Peyer's patch (tissue), 4 donors: ENCODE data around the gene SYT14.
"Not testable (repeated sequence)": the region's sequence is repeated elsewhere in the genome, so short reads cannot be mapped to it uniquely, and the experiment has no call there.

Experiments used
- POLR2A ChIP-seq, 2 donors: fragments of 450-650 bp; IDR thresholded peaks; one replicate each; pipeline ENCODE4 v1.5.1; 2017; ENCODE audit warnings: antibody characterized with exemption in 2 of 2, mild to moderate bottlenecking in 2 of 2, moderate library complexity in 2 of 2
- TF ChIP-seq, protein P1 (sequence below), 6 experiments: fragments of 450-650 bp in 4 of 6; fragments of 200-600 bp in 2 of 6; sonication (generic) in 1 of 6; IDR thresholded peaks; one replicate each; pipeline ENCODE4 v1.5.1; 2017 to 2019; ENCODE audit warnings: antibody characterized with exemption in 6 of 6, mild to moderate bottlenecking in 3 of 6, moderate library complexity in 1 of 6

DNA sequence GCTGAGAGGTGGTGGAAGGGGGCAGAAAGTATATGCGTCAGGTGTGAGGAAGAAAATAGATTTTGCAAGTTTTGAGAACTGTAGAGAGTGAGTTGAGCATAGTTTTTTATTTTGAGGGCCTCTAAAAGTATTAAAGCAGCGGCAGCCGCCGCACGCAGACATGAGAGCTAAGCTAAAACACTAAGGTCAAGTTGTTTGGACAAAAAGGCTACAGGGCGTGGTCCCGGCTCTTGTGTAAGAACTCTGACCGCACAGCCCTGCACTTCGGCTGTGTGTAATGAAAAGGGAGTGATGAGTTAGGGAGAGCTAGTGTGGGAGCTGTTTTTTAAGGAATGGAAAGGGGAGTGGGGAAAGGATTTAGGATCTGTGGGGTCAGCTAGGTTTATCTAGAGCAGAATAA lies 174.9 kb downstream of the SYT14 start:
- TF ChIP-seq, protein P1, sequence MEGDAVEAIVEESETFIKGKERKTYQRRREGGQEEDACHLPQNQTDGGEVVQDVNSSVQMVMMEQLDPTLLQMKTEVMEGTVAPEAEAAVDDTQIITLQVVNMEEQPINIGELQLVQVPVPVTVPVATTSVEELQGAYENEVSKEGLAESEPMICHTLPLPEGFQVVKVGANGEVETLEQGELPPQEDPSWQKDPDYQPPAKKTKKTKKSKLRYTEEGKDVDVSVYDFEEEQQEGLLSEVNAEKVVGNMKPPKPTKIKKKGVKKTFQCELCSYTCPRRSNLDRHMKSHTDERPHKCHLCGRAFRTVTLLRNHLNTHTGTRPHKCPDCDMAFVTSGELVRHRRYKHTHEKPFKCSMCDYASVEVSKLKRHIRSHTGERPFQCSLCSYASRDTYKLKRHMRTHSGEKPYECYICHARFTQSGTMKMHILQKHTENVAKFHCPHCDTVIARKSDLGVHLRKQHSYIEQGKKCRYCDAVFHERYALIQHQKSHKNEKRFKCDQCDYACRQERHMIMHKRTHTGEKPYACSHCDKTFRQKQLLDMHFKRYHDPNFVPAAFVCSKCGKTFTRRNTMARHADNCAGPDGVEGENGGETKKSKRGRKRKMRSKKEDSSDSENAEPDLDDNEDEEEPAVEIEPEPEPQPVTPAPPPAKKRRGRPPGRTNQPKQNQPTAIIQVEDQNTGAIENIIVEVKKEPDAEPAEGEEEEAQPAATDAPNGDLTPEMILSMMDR (IDR thresholded peaks at IDR 0.05) = not testable (repeated sequence)
- not testable (repeated sequence) for TF ChIP-seq POLR2A (IDR thresholded peaks at IDR 0.05)
